ENCODE measurements around the gene BCAR1. TPM values are rescaled to one million over a fixed set of nuclear protein-coding genes. Genes with fewer than 3 reads are reported as not detected.

BCAR1 gene
- total and polyA plus RNA-seq, 7 experiments from 2014 or later = not detected

Other genes with a start within 250 kb of the BCAR1 start
- 1 to 10 TPM in 1 of 5 experiments, under 1 TPM in 4; 0.31 to 2.7 (median 0.40) TPM for gene LDHD, start 134.8 kb downstream of the BCAR1 start, total RNA-seq
- gene LDHD, start 134.8 kb downstream of the BCAR1 start, polyA plus RNA-seq = under 1 TPM in 1 of 2 donors, not detected in 1; 0.51 TPM
- 10 to 100 TPM in 3 of 5 experiments, 1 to 10 TPM in 2; 8.6 to 13.4 (median 10.1) TPM for gene ZFP1, start 103.1 kb downstream of the BCAR1 start, total RNA-seq
- 10 to 100 TPM; 20.5 to 22.5 TPM for gene ZFP1, start 103.1 kb downstream of the BCAR1 start, polyA plus RNA-seq
- gene CTRB2, start 44.5 kb downstream of the BCAR1 start, total RNA-seq = not detected
- not detected for gene CTRB2, start 44.5 kb downstream of the BCAR1 start, polyA plus RNA-seq
- not detected for gene CTRB1, start 32.6 kb downstream of the BCAR1 start, total RNA-seq
- gene CTRB1, start 32.6 kb downstream of the BCAR1 start, polyA plus RNA-seq = not detected
- gene CFDP1, start 181.9 kb upstream of the BCAR1 start, total RNA-seq = 10 to 100 TPM; 34.9 to 41.4 (median 39.4) TPM
- gene CFDP1, start 181.9 kb upstream of the BCAR1 start, polyA plus RNA-seq = 10 to 100 TPM; 36.6 to 42.1 TPM
- gene TMEM170A, start 213.1 kb upstream of the BCAR1 start, total RNA-seq = 10 to 100 TPM; 31.0 to 50.9 (median 46.6) TPM
- gene TMEM170A, start 213.1 kb upstream of the BCAR1 start, polyA plus RNA-seq = 10 to 100 TPM; 33.4 to 34.7 TPM
- gene CHST6, start 243.8 kb upstream of the BCAR1 start, total RNA-seq = under 1 TPM in 3 of 5 experiments, not detected in 2; 0.05 to 0.14 (median 0.11) TPM
- gene CHST6, start 243.8 kb upstream of the BCAR1 start, polyA plus RNA-seq = not detected